ENCODE results near the gene TTC34.
"Not testable (repeated sequence)": the region's sequence is repeated elsewhere in the genome, so short reads cannot be mapped to it uniquely, and the experiment has no call there.

DNA sequence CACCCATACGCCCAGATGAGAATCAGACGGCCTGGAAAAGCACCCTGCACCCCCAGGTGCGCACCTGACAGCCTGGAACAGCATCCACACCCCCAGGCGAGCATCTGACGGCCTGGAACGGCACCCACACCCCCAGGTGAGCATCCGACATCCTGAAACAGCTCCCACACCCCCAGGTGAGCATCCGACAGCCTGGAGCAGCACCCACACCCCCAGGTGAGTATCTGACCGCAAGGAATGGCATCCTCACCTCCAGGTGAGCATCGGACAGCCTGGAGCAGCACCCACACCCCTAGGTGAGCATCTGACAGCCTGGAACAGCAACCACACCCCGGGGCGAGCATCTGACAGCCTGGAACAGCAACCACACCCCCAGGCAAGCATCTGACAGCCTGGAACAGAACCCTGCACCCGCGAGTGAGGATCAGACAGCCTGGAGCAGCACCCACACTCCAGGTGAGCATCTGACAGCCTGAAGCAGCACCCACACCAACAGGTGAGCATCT lies 147.0 kb downstream of the TTC34 start:
- TF ChIP-seq, protein P1, sequence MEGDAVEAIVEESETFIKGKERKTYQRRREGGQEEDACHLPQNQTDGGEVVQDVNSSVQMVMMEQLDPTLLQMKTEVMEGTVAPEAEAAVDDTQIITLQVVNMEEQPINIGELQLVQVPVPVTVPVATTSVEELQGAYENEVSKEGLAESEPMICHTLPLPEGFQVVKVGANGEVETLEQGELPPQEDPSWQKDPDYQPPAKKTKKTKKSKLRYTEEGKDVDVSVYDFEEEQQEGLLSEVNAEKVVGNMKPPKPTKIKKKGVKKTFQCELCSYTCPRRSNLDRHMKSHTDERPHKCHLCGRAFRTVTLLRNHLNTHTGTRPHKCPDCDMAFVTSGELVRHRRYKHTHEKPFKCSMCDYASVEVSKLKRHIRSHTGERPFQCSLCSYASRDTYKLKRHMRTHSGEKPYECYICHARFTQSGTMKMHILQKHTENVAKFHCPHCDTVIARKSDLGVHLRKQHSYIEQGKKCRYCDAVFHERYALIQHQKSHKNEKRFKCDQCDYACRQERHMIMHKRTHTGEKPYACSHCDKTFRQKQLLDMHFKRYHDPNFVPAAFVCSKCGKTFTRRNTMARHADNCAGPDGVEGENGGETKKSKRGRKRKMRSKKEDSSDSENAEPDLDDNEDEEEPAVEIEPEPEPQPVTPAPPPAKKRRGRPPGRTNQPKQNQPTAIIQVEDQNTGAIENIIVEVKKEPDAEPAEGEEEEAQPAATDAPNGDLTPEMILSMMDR (IDR thresholded peaks at IDR 0.05) = not testable (repeated sequence)
- not testable (repeated sequence) for TF ChIP-seq POLR2A (IDR thresholded peaks at IDR 0.05)
